Endodermal cell (in vitro differentiated cells): Measurements from ENCODE around the gene ROR2. TPM values are rescaled to one million over a fixed set of nuclear protein-coding genes. Genes with fewer than 3 reads are reported as not detected.

Experiments
- DNase-seq: peaks from one replicate; pipeline ENCODE4 v3.0.0-alpha.2; 2017
- H3K27ac ChIP-seq: 2 replicates; pipeline ENCODE4 v1.5.1; 2013; ENCODE audit warnings: mild to moderate bottlenecking, low read depth, low read length, moderate library complexity
- H3K27me3 ChIP-seq: 2 replicates; pipeline ENCODE4 v1.6.1; 2013; ENCODE audit warnings: mild to moderate bottlenecking, low read length, moderate library complexity; ENCODE audit not compliant: insufficient read depth, control insufficient read depth, poor library complexity, severe bottlenecking
- H3K36me3 ChIP-seq: 2 replicates; pipeline ENCODE4 v1.7.0; 2013; ENCODE audit warnings: mild to moderate bottlenecking, low read length, moderate library complexity; ENCODE audit not compliant: control insufficient read depth, insufficient read depth
- H3K4me1 ChIP-seq: one replicate; pipeline ENCODE4 v1.7.0; 2013; ENCODE audit warnings: low read length; ENCODE audit not compliant: control insufficient read depth, insufficient read depth
- H3K4me3 ChIP-seq: 2 replicates; pipeline ENCODE4 v1.5.1; 2013; ENCODE audit warnings: mild to moderate bottlenecking, low read length, moderate library complexity
- H3K9ac ChIP-seq: 2 replicates; pipeline ENCODE4 v1.6.1; 2013; ENCODE audit warnings: mild to moderate bottlenecking, low read length, moderate library complexity; ENCODE audit not compliant: poor library complexity, severe bottlenecking; ENCODE audit errors: extremely low read depth
- H3K9me3 ChIP-seq: 2 replicates; pipeline ENCODE4 v1.6.1; 2013; ENCODE audit warnings: mild to moderate bottlenecking, low read length, moderate library complexity; ENCODE audit not compliant: control insufficient read depth
- H3K27ac Mint-ChIP-seq: 2 replicates; pipeline ENCODE4 v1.8.0; 2020; ENCODE audit warnings: mixed read lengths
- H3K27me3 Mint-ChIP-seq: 2 replicates; pipeline ENCODE4 v1.8.0; 2021; ENCODE audit warnings: mild to moderate bottlenecking, mixed read lengths; ENCODE audit not compliant: insufficient read depth
- H3K36me3 Mint-ChIP-seq: 2 replicates; pipeline ENCODE4 v1.8.0; 2020; ENCODE audit warnings: low read depth, mixed read lengths
- H3K4me1 Mint-ChIP-seq: 2 replicates; pipeline ENCODE4 v1.8.0; 2020; ENCODE audit warnings: mixed read lengths
- H3K4me3 Mint-ChIP-seq: 2 replicates; pipeline ENCODE4 v1.8.0; 2020; ENCODE audit warnings: mild to moderate bottlenecking, moderate library complexity, mixed read lengths
- H3K9me3 Mint-ChIP-seq: 2 replicates; pipeline ENCODE4 v1.8.0; 2020; ENCODE audit warnings: mild to moderate bottlenecking, mixed read lengths
- CTCF ChIP-seq: fragments of 200-600 bp; sonication (generic); conservative IDR thresholded peaks from 2 replicates; pipeline ENCODE4 v1.5.0; 2021; ENCODE audit warnings: antibody characterized with exemption, mild to moderate bottlenecking
- WGBS, 2 experiments: methylation state at CpG; one replicate each; pipeline versions ENCODE4 v1.1.5 to v1.1.7; 2013; ENCODE audit warnings: missing lambda C conversion rate in 2 of 2, mixed read lengths in 1 of 2; ENCODE audit not compliant: insufficient coverage in 1 of 2, insufficient read length in 1 of 2; 5-methylcytosine and 5-hydroxymethylcytosine counted together
- total RNA-seq, 2 donors: library from RNA; stranded (reverse); fragmentation: NEBNext Ultra II Directional in 1 of 2; extraction: Animal tissue kit (Norgen Biotek cat#: 25700) in 1 of 2; gene quantifications; 2 replicates in 1 of 2; 3 replicates in 1 of 2; pipeline ENCODE4 v1.2.1, GENCODE V29; 2021

The ROR2 gene
- total RNA-seq, 2 donors from 2014 or later = 104 to 160 TPM

DNA sequence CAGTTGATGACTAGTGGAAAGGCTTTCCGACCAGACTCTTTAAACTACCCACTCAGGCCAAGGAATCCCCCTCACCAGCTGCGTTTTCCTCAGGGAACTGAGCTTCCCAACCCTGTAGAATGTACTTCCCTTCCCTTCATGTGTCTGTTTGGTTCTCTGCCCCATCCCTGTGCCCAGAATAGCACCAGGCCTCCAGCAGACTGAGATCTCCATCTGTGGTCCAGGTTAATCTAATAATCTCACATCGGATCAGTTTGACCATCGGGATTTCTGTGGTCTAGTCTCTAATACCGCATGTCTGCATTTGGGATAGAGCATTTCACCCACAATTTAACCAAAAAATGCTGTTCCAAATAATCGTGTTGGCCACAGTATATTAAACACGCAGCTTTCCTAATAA lies 237.2 kb downstream of the ROR2 start:
- no peak for DNase-seq
- Mint-ChIP-seq H3K4me3 (no peak overlapping the region), H3K27ac (no peak overlapping the region), H3K36me3 (peaks cover 22% of the 10 kb centered on the region), H3K9me3 (peaks cover 17% of the 10 kb centered on the region), H3K27me3 (no peaks in the 10 kb centered on the region), H3K4me1 (no peaks in the 10 kb centered on the region)
- H3K36me3 ChIP-seq = peaks cover 73% of the 10 kb centered on the region
- H3K4me1 ChIP-seq = no peaks in the 10 kb centered on the region
- no peak overlapping the region for H3K9ac ChIP-seq
- 88 to 96% methylated on average over 6 to 7 of the region's 7 CpGs for WGBS, 2 experiments
- H3K4me3 ChIP-seq = no peak overlapping the region
- no peak overlapping the region for H3K27ac ChIP-seq
- peaks cover 50% of the 10 kb centered on the region for H3K9me3 ChIP-seq
- no peak for TF ChIP-seq CTCF
- no peaks in the 10 kb centered on the region for H3K27me3 ChIP-seq

DNA sequence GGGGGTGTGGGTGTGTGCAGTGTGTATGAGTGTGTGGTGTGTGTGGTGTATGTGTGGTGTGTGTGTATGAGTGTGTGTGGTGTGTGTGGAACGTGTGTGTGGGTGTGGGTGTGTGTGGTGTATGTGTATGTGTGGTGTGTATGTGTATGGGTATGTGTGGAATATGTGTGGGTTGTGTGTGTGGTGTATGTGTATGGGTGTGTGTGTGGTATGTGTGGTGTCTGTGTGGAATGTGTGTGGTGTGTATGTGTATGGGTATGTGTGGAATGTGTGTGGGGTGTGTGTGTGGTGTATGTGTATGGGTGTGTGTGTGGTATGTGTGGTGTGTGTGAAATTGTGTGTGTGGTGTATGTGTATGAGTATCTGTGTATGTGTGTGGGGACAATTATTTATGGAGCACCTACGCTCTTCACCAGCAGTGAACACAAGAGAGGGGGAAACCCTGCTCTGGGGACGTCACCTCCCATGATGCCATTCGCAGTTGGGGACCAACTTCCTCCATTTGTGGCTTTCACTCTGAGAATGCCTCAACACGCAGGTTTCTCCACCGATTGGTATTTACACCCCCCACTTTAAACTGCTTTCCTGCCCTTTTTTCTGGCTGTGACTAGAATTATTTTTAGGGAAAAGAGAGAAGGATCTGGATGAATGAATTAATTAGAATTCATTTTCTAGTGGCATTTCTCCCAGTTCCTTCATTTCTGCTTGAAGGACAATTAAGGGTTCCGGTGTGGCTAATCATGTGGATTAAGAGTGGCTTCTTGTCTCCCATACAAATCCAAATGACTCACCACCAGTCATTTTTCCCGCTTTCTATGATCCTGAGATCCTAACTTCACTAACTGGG lies 238.1 kb downstream of the ROR2 start:
- Histone ChIP-seq H3K9ac (no peak overlapping the region), H3K9me3 (peaks cover 49% of the 10 kb centered on the region), H3K36me3 (peaks cover 71% of the 10 kb centered on the region), H3K27ac (no peak overlapping the region), H3K4me3 (no peak overlapping the region), H3K4me1 (no peaks in the 10 kb centered on the region), H3K27me3 (no peaks in the 10 kb centered on the region)
- DNase-seq = no peak
- no peaks in the 10 kb centered on the region for H3K4me1 Mint-ChIP-seq
- no peak for TF ChIP-seq CTCF
- H3K4me3 Mint-ChIP-seq = no peak overlapping the region
- peaks cover 16% of the 10 kb centered on the region for H3K9me3 Mint-ChIP-seq
- WGBS, 2 experiments = 83 to 94% methylated on average over 3 to 8 of the region's 8 CpGs
- H3K27me3 Mint-ChIP-seq = no peaks in the 10 kb centered on the region
- H3K27ac Mint-ChIP-seq = no peak overlapping the region
- H3K36me3 Mint-ChIP-seq = peaks cover 19% of the 10 kb centered on the region

- 94 to 100% methylated on average over 7 to 8 of the region's 8 CpGs for WGBS, 2 experiments
- no peaks in the 10 kb centered on the region for H3K27me3 Mint-ChIP-seq
- no peak overlapping the region for H3K27ac ChIP-seq
- no peak for DNase-seq
- H3K9me3 Mint-ChIP-seq = peaks cover 21% of the 10 kb centered on the region
- H3K27me3 ChIP-seq = no peaks in the 10 kb centered on the region
- no peak overlapping the region for H3K27ac Mint-ChIP-seq
- H3K4me3 Mint-ChIP-seq = no peak overlapping the region
- no peak overlapping the region for H3K9ac ChIP-seq
- H3K4me1 ChIP-seq = no peaks in the 10 kb centered on the region
- H3K4me1 Mint-ChIP-seq = no peaks in the 10 kb centered on the region
- TF ChIP-seq CTCF = no peak
- H3K9me3 ChIP-seq = peaks cover 61% of the 10 kb centered on the region
- peaks cover 24% of the 10 kb centered on the region for H3K36me3 Mint-ChIP-seq
- peaks cover 70% of the 10 kb centered on the region for H3K36me3 ChIP-seq
- no peak overlapping the region for H3K4me3 ChIP-seq
These were observed 239.9 kb downstream of the ROR2 start for GRCh38 chr9:91710158-91710557.
